Measurements from ENCODE around the gene FAM186B.

GRCh38 chr12:49558526-49558925, 46.9 kb downstream of the FAM186B start:
- no peak for TF ChIP-seq SOX15 (CRISPR knock-in tag; IDR thresholded peaks at IDR 0.05)
- TF ChIP-seq CTCF (IDR thresholded peaks at IDR 0.05) = no peak

All from WTC11 (cell line).